ENCODE measurements around the gene TXNDC5.

The TXNDC5 gene

GRCh38 chr6:7953753-7954152 lies 43.2 kb upstream of the TXNDC5 start:
- no peak for DNase-seq (ENCODE audit: extremely low spot score)
- ChIA-PET CTCF (no interaction called here), POLR2A (no interaction called here)
- TF ChIP-seq TARDBP (IDR thresholded peaks at IDR 0.05) (no peak), CTBP1 (IDR thresholded peaks at IDR 0.05; ENCODE audit: borderline replicate concordance) (no peak), FOXA1 (IDR thresholded peaks at IDR 0.05) (no peak), SUZ12 (IDR thresholded peaks at IDR 0.05) (no peak), ZNF384 (IDR thresholded peaks at IDR 0.05) (no peak), HDGF (IDR thresholded peaks at IDR 0.05; ENCODE audit: borderline replicate concordance) (no peak), FOXM1 (IDR thresholded peaks at IDR 0.05; ENCODE audit: borderline replicate concordance) (no peak), ELF4 (IDR thresholded peaks at IDR 0.05) (no peak), LEF1 (IDR thresholded peaks at IDR 0.05; ENCODE audit: borderline replicate concordance) (no peak)

- no peak for DNase-seq (ENCODE audit: extremely low spot score)
- POLR2A ChIA-PET: interaction anchor here (0.9 to 1.1 kb wide), 2 partner anchors 28 to 30 kb away, joined by 3 to 4 read pairs; no protein-coding TSS in a partner anchor
- TF ChIP-seq FOXK2 (IDR thresholded peaks at IDR 0.05): no peak
- TF ChIP-seq L3MBTL2 (conservative IDR thresholded peaks at IDR 0.05): no peak
- TF ChIP-seq PKNOX1 (IDR thresholded peaks at IDR 0.05): no peak
- TF ChIP-seq CTBP1 (IDR thresholded peaks at IDR 0.05; ENCODE audit: borderline replicate concordance): no peak
- no peak for TF ChIP-seq LEF1 (IDR thresholded peaks at IDR 0.05; ENCODE audit: borderline replicate concordance)
- TF ChIP-seq ELF4 (IDR thresholded peaks at IDR 0.05): no peak
- TF ChIP-seq ZNF384 (IDR thresholded peaks at IDR 0.05): no peak
- no peak for TF ChIP-seq SUZ12 (IDR thresholded peaks at IDR 0.05)
- TF ChIP-seq TARDBP (IDR thresholded peaks at IDR 0.05): no peak
- TF ChIP-seq ARNT (IDR thresholded peaks at IDR 0.05): no peak
- TF ChIP-seq FOXA1 (IDR thresholded peaks at IDR 0.05): no peak
- no peak for TF ChIP-seq SP1 (IDR thresholded peaks at IDR 0.05)
- no peak for TF ChIP-seq NFRKB (IDR thresholded peaks at IDR 0.05)
- TF ChIP-seq HDGF (IDR thresholded peaks at IDR 0.05; ENCODE audit: borderline replicate concordance): no peak
- no peak for TF ChIP-seq FOXM1 (IDR thresholded peaks at IDR 0.05; ENCODE audit: borderline replicate concordance)
- TF ChIP-seq BHLHE40 (IDR thresholded peaks at IDR 0.05; ENCODE audit: borderline replicate concordance): no peak
- CTCF ChIA-PET: interaction anchor here (0.7 to 1.3 kb wide), 3 partner anchors 10 to 217 kb away, joined by 3 to 7 read pairs (median 4); no protein-coding TSS in a partner anchor
Observed at GRCh38 chr6:7939864-7940228, 29.3 kb upstream of the TXNDC5 start.

- CTCF ChIA-PET: interaction anchor here (0.7 to 1.3 kb wide), 3 partner anchors 11 to 217 kb away, joined by 3 to 7 read pairs (median 4); no protein-coding TSS in a partner anchor
- no peak for DNase-seq (ENCODE audit: extremely low spot score)
- POLR2A ChIA-PET: interaction anchor here (0.8 to 1.1 kb wide), 3 partner anchors 27 to 36 kb away, joined by 3 to 4 read pairs (median 3); no protein-coding TSS in a partner anchor
- TF ChIP-seq ZNF384 (IDR thresholded peaks at IDR 0.05): no peak
- no peak for TF ChIP-seq SP1 (IDR thresholded peaks at IDR 0.05)
- TF ChIP-seq ARNT (IDR thresholded peaks at IDR 0.05): no peak
- no peak for TF ChIP-seq L3MBTL2 (conservative IDR thresholded peaks at IDR 0.05)
- TF ChIP-seq FOXM1 (IDR thresholded peaks at IDR 0.05; ENCODE audit: borderline replicate concordance): no peak
Observed at GRCh38 chr6:7939184-7939863, 28.7 kb upstream of the TXNDC5 start.

GRCh38 chr6:7938562-7939183 lies 28.1 kb upstream of the TXNDC5 start:
- TF ChIP-seq BHLHE40 (IDR thresholded peaks at IDR 0.05; ENCODE audit: borderline replicate concordance) (no peak), CTBP1 (IDR thresholded peaks at IDR 0.05; ENCODE audit: borderline replicate concordance) (no peak), PKNOX1 (IDR thresholded peaks at IDR 0.05) (no peak), L3MBTL2 (conservative IDR thresholded peaks at IDR 0.05) (no peak), ZNF384 (IDR thresholded peaks at IDR 0.05) (no peak), NFRKB (IDR thresholded peaks at IDR 0.05) (no peak), TARDBP (IDR thresholded peaks at IDR 0.05) (no peak), FOXA1 (IDR thresholded peaks at IDR 0.05) (no peak), FOXK2 (IDR thresholded peaks at IDR 0.05) (no peak), ARNT (IDR thresholded peaks at IDR 0.05) (no peak), LEF1 (IDR thresholded peaks at IDR 0.05; ENCODE audit: borderline replicate concordance) (no peak), HDGF (IDR thresholded peaks at IDR 0.05; ENCODE audit: borderline replicate concordance) (no peak), SUZ12 (IDR thresholded peaks at IDR 0.05) (no peak), ELF4 (IDR thresholded peaks at IDR 0.05) (no peak), SP1 (IDR thresholded peaks at IDR 0.05) (no peak)
- DNase-seq (ENCODE audit: extremely low spot score): no peak
- ChIA-PET POLR2A (interaction anchor here (0.8 kb wide), 1 partner anchor 37 kb away, joined by 3 read pairs; no protein-coding TSS in a partner anchor), CTCF (interaction anchor here (1.3 kb wide), 1 partner anchor 216 kb away, joined by 4 read pairs; no protein-coding TSS in a partner anchor)

GRCh38 chr6:7933794-7934193 lies 23.2 kb upstream of the TXNDC5 start:
- POLR2A ChIA-PET: no interaction called here

More at GRCh38 chr6:7933794-7934193, 23.2 kb upstream of the TXNDC5 start:
- TF ChIP-seq CTBP1 (IDR thresholded peaks at IDR 0.05; ENCODE audit: borderline replicate concordance): no peak
- TF ChIP-seq ELF4 (IDR thresholded peaks at IDR 0.05): no peak
- no peak for TF ChIP-seq FOXK2 (IDR thresholded peaks at IDR 0.05)
- TF ChIP-seq TARDBP (IDR thresholded peaks at IDR 0.05): no peak
- TF ChIP-seq FOXA1 (IDR thresholded peaks at IDR 0.05): no peak
- TF ChIP-seq BHLHE40 (IDR thresholded peaks at IDR 0.05; ENCODE audit: borderline replicate concordance): no peak
- no peak for TF ChIP-seq ARNT (IDR thresholded peaks at IDR 0.05)
- no peak for TF ChIP-seq SUZ12 (IDR thresholded peaks at IDR 0.05)
- no peak for TF ChIP-seq SP1 (IDR thresholded peaks at IDR 0.05)
- no peak for TF ChIP-seq PKNOX1 (IDR thresholded peaks at IDR 0.05)
- TF ChIP-seq NFRKB (IDR thresholded peaks at IDR 0.05): no peak
- no peak for TF ChIP-seq L3MBTL2 (conservative IDR thresholded peaks at IDR 0.05)
- TF ChIP-seq HDGF (IDR thresholded peaks at IDR 0.05; ENCODE audit: borderline replicate concordance): no peak
- no peak for TF ChIP-seq LEF1 (IDR thresholded peaks at IDR 0.05; ENCODE audit: borderline replicate concordance)
- TF ChIP-seq ZNF384 (IDR thresholded peaks at IDR 0.05): no peak
- no peak for TF ChIP-seq FOXM1 (IDR thresholded peaks at IDR 0.05; ENCODE audit: borderline replicate concordance)
- CTCF ChIA-PET: no interaction called here
- DNase-seq (ENCODE audit: extremely low spot score): no peak
